Suprapubic skin (tissue), 4 donors: ENCODE measurements around the gene KRTAP9-1. TPM values are rescaled to one million over a fixed set of nuclear protein-coding genes. Genes with fewer than 3 reads are reported as not detected.

Experiments
- DNase-seq, 2 donors: peaks; one replicate each; pipeline ENCODE4 v3.0.0-alpha.2; 2019; ENCODE audit warnings: low spot score in 2 of 2
- H3K27ac ChIP-seq: fragments of 200-600 bp; sonication (generic); one replicate; pipeline ENCODE4 v1.5.1; 2019
- H3K27me3 ChIP-seq: fragments of 200-600 bp; sonication (generic); one replicate; pipeline ENCODE4 v1.5.1; 2019
- H3K36me3 ChIP-seq: fragments of 200-600 bp; sonication (generic); one replicate; pipeline ENCODE4 v1.5.1; 2019
- H3K4me1 ChIP-seq: fragments of 200-600 bp; sonication (generic); one replicate; pipeline ENCODE4 v1.5.1; 2019
- H3K4me3 ChIP-seq: fragments of 200-600 bp; sonication (generic); one replicate; pipeline ENCODE4 v1.5.1; 2019; ENCODE audit warnings: mild to moderate bottlenecking
- H3K9me3 ChIP-seq: fragments of 200-600 bp; sonication (generic); one replicate; pipeline ENCODE4 v1.5.1; 2019
- CTCF ChIP-seq, 2 donors: fragments of 200-600 bp in 1 of 2; fragments of 450-650 bp in 1 of 2; sonication (generic) in 1 of 2; IDR thresholded peaks; one replicate each; pipeline ENCODE4 v1.5.1; 2016 to 2019; ENCODE audit warnings: antibody characterized with exemption in 2 of 2, mild to moderate bottlenecking in 1 of 2, moderate library complexity in 1 of 2
- EP300 ChIP-seq: sonication (generic); formaldehyde crosslinking; IDR thresholded peaks from one replicate; pipeline ENCODE4 v1.6.1; 2017; ENCODE audit warnings: antibody characterized with exemption
- POLR2A ChIP-seq, 2 donors: fragments of 450-650 bp; IDR thresholded peaks; one replicate each; pipeline ENCODE4 v1.6.1; 2017; ENCODE audit warnings: antibody characterized with exemption in 2 of 2, mild to moderate bottlenecking in 2 of 2, moderate library complexity in 2 of 2
- POLR2AphosphoS5 ChIP-seq, 3 donors: sonication (generic); formaldehyde crosslinking; IDR thresholded peaks; one replicate each; pipeline ENCODE4 v1.6.1; 2017; ENCODE audit warnings: antibody characterized with exemption in 3 of 3
- WGBS: methylation state at CpG from one replicate; pipeline ENCODE4 v1.1.5; 2018; 5-methylcytosine and 5-hydroxymethylcytosine counted together
- total RNA-seq, 4 donors: library from RNA; depleted of rRNA; stranded (reverse); fragments of >200 nt; gene quantifications; one replicate each; pipeline ENCODE4 v1.1.0, GENCODE V29; 2016

The KRTAP9-1 gene
- total RNA-seq, 4 donors from 2014 or later, result 1.1 TPM; not detected in 3

GRCh38 chr17:41199421-41200078, 9.9 kb downstream of the KRTAP9-1 start:
- DNase-seq, result no peak
- 76% methylated on average over 4 of the region's 5 CpGs for WGBS
- Histone ChIP-seq H3K4me1 (no peaks in the 10 kb centered on the region), H3K4me3 (no peak overlapping the region), H3K9me3 (no peaks in the 10 kb centered on the region), H3K27ac (no peak overlapping the region), H3K36me3 (no peaks in the 10 kb centered on the region), H3K27me3 (no peaks in the 10 kb centered on the region)
- TF ChIP-seq CTCF (IDR thresholded peaks at IDR 0.05) (no peak), POLR2AphosphoS5 (IDR thresholded peaks at IDR 0.05) (no peak), POLR2A (IDR thresholded peaks at IDR 0.05) (no peak), EP300 (no peak)

- 35% methylated on average over 1 of the region's 1 CpG for WGBS
- H3K9me3 ChIP-seq, result no peaks in the 10 kb centered on the region
- peaks cover 14% of the 10 kb centered on the region for H3K27me3 ChIP-seq
- no peak overlapping the region for H3K4me3 ChIP-seq
- TF ChIP-seq POLR2A (IDR thresholded peaks at IDR 0.05) (no peak), POLR2AphosphoS5 (IDR thresholded peaks at IDR 0.05) (no peak), EP300 (no peak), CTCF (IDR thresholded peaks at IDR 0.05) (no peak)
- H3K27ac ChIP-seq, result no peak overlapping the region
- no peaks in the 10 kb centered on the region for H3K4me1 ChIP-seq
- DNase-seq, result no peak
- H3K36me3 ChIP-seq, result no peaks in the 10 kb centered on the region
These were observed 22.3 kb downstream of the KRTAP9-1 start for GRCh38 chr17:41211845-41212466.

GRCh38 chr17:41212524-41213169, 23.0 kb downstream of the KRTAP9-1 start:
- WGBS, result 85% methylated on average over 4 of the region's 7 CpGs

GRCh38 chr17:41215681-41216080, 26.0 kb downstream of the KRTAP9-1 start:
- no peaks in the 10 kb centered on the region for H3K36me3 ChIP-seq
- DNase-seq, result no peak
- H3K27me3 ChIP-seq, result peaks cover 4% of the 10 kb centered on the region
- H3K9me3 ChIP-seq, result no peaks in the 10 kb centered on the region
- WGBS, result 96% methylated on average over 1 of the region's 1 CpG
- no peak overlapping the region for H3K4me3 ChIP-seq
- H3K4me1 ChIP-seq, result no peaks in the 10 kb centered on the region
- no peak for TF ChIP-seq CTCF (IDR thresholded peaks at IDR 0.05)
- no peak for TF ChIP-seq POLR2AphosphoS5 (IDR thresholded peaks at IDR 0.05)
- no peak for TF ChIP-seq POLR2A (IDR thresholded peaks at IDR 0.05)
- TF ChIP-seq EP300, result no peak
- H3K27ac ChIP-seq, result no peak overlapping the region

More at GRCh38 chr17:41212524-41213169, 23.0 kb downstream of the KRTAP9-1 start:
- DNase-seq, result no peak
- no peak overlapping the region for H3K4me3 ChIP-seq
- no peaks in the 10 kb centered on the region for H3K9me3 ChIP-seq
- TF ChIP-seq POLR2A (IDR thresholded peaks at IDR 0.05), result no peak
- no peak for TF ChIP-seq EP300
- TF ChIP-seq POLR2AphosphoS5 (IDR thresholded peaks at IDR 0.05), result no peak
- TF ChIP-seq CTCF (IDR thresholded peaks at IDR 0.05), result no peak
- H3K4me1 ChIP-seq, result no peaks in the 10 kb centered on the region
- peaks cover 14% of the 10 kb centered on the region for H3K27me3 ChIP-seq
- H3K27ac ChIP-seq, result no peak overlapping the region
- H3K36me3 ChIP-seq, result no peaks in the 10 kb centered on the region

- Histone ChIP-seq H3K4me1 (no peaks in the 10 kb centered on the region), H3K4me3 (no peak overlapping the region), H3K9me3 (no peaks in the 10 kb centered on the region), H3K27ac (no peak overlapping the region), H3K27me3 (no peaks in the 10 kb centered on the region), H3K36me3 (no peaks in the 10 kb centered on the region)
- TF ChIP-seq POLR2A (IDR thresholded peaks at IDR 0.05), result no peak
- TF ChIP-seq POLR2AphosphoS5 (IDR thresholded peaks at IDR 0.05), result no peak
- no peak for TF ChIP-seq EP300
- no peak for TF ChIP-seq CTCF (IDR thresholded peaks at IDR 0.05)
- no peak for DNase-seq
- WGBS, result 53% methylated on average over 2 of the region's 2 CpGs
These were observed 34.1 kb downstream of the KRTAP9-1 start for GRCh38 chr17:41223821-41224220.
